NCI-H146 (cell line): ENCODE measurements around the gene PADI3.
"Not testable (repeated sequence)": the region's sequence is repeated elsewhere in the genome, so short reads cannot be mapped to it uniquely, and the experiment has no call there.

Source experiments
- DNase-seq: peaks from one replicate; lab custom pipeline; 2025; lab: John Stamatoyannopoulos, UW

The PADI3 gene

GRCh38 chr1:17305576-17306095 is 56.7 kb downstream of the PADI3 start:
- no peak for DNase-seq

DNA sequence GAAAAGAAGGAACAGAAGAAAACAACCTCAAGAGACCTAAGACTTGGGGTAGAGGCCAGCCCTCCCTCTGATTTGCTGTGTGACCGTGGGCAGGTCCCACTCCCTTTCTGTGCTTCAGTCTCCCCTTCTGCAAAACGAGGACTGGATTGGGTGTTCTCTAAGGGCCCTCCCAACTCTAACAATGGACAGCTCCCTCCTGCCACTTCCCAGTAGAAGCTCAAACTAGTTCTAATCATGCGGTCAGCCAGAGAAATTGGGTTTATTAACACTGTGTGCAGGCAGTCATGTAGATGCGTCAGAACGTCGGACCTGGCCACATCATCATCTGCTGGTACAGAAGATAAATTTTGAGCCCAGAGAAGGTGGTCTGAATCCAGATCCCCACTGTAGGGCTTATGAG is 57.5 kb downstream of the PADI3 start:
- DNase-seq: no peak

DNA sequence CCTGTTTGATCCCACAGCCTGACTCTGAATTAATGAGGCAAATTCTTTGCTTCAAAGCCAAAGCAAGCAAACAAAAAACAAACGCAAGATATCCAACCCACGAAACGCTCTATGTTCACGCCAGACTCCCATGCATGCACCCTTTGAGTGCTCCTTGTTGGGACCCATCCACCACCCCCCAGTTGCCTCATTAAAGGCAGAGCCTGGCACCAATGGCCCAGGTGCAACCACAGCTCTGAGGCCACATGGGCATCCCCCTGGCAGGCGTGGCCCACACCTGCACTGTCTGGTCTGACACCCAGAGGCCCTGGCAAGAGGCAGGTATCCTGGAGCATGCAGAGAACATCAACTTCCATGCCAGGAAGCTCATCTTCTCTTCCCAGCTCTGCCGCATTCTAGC is 58.0 kb downstream of the PADI3 start:
- no peak for DNase-seq

- no peak for DNase-seq
Measured at GRCh38 chr1:17307329-17307728, 58.4 kb downstream of the PADI3 start.

DNA sequence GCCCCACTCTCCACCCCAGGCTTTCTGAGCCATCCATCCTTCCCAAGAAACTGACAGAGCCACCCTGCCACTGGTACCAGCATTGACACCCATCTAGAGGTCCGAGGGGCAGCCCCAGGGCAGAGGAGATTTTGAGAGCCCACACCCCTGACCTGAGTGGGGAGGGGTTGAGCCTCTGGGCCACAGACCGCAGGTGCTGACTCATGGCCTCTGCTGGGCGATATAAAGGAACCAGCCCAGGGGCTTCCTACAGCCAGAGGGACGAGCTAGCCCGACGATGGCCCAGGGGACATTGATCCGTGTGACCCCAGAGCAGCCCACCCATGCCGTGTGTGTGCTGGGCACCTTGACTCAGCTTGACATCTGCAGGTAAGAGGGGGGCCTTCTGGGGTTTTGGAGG is 59.0 kb downstream of the PADI3 start, which contains the start of gene PADI4:
Gene PADI4 (plus strand): TSS at position 252 of the 400 bp plus-strand sequence. CDS start 26 bp downstream, at position 278.
- no peak for DNase-seq

- DNase-seq: no peak
Measured at GRCh38 chr1:17308593-17308992, 59.7 kb downstream of the PADI3 start.

DNA sequence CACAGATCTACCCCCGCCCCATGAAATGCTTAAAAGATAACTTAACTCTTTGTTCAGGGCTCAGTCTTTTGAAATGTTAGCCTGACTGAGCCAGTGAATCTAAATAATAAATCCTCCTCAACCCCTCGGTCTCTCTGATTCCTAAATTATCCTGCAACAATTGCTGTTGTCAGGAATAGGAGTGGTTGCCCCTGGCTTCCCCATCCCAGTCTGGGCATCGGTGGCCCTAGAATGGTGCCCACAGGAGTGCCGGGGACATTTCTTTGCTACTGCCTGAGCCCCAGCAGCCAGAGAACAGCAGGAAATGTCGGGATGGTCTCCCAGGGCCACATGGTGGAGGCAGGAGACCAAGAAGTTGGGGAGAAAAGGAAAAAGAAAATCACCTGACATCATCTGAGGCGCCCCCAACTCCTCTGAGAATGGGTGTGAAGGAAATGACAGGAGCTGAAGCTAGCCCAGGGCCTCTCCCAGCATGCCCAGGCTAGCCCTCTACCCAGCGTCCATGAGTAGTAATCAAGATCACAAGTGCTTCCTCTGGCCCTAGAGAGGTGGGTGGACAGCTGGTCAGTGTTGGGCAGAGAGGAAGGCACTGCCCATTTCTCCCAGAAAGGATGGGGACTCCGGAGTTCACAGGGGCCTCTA is 60.6 kb downstream of the PADI3 start:
- DNase-seq: no peak

DNA sequence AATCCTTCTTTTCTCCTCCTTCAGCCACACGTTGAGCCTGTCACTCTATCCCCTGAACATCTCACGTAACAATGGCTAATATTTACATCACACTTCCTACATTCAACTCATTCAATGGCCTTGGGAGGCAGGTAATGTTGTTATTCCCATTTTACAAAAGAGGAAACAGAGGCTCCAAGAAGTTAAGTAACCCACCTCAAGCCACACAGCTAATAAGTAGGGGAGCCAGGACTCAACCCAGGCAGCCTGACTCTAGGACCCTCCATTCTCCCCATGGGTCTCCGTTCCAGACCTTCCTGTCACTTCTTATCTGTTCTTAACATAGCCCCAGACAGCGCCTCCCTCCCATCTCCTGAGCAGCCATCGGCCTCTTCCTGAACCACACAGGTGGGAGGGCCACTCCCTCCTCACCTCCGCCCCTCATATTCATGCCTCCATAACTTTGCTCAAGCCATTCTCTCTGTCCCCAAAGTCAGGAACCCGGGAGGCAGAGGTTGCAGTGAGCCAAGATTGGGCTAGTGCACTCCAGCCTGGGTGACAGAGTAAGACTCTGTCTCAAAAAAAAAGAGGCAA is 61.3 kb downstream of the PADI3 start:
- DNase-seq: no peak

- no peak for DNase-seq
Measured at GRCh38 chr1:17313530-17314309, 64.8 kb downstream of the PADI3 start.

GRCh38 chr1:17314491-17314971 is 65.6 kb downstream of the PADI3 start:
- no peak for DNase-seq

DNA sequence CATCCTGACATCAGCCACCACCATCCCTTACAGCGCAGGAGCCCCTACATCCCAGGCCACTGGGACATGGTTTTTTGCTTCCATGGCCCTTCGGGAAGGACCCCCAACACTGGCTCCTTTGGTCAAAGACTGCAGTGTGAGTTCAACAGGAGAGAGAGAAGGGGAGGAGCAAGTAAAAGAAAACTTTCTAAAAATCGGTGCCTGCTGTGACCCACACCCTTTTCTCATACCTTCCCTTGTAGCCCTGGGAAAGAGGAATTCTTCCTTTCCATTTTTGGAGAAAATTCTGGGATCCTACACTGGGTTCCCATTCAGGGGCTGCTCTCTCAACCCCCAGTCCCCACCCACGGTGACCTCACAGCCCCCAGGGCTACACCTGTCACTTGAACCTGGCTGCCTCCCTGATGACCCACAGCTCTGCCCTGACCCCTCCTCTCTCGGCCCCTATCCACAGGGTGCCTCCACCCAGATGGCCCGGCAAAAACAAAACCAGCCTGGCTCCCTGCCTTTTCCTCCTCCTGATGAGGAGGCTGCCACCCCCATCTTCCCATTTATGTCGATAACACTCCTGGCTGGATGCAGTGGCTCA is 66.7 kb downstream of the PADI3 start:
- DNase-seq: no peak

- no peak for DNase-seq
Measured at GRCh38 chr1:17316704-17317103, 67.8 kb downstream of the PADI3 start.

DNA sequence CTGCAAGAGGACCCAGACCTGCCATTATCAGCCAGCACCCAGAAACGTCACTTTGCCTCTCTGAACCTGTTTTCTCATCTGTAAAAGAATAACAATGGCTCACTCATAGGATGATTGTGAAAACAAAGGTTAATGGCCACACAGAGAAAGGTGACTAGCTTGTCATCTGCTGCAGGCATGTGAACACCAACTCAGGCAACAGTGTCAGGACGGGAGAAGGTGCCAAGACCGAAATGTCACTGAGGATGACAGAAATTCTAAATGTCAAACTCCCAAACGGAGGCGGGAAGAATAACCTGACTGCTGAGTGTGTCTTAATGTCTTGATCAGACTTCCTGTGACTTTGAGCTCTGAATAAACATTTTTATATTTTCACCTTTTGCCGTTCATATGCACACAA is 69.4 kb downstream of the PADI3 start:
- DNase-seq: no peak

GRCh38 chr1:17319561-17320350 is 70.9 kb downstream of the PADI3 start:
- DNase-seq: no peak

- DNase-seq: not testable (repeated sequence)
Measured at GRCh38 chr1:17321857-17322390, 73.0 kb downstream of the PADI3 start.

- no peak for DNase-seq
Measured at GRCh38 chr1:17328855-17329254, 80.0 kb downstream of the PADI3 start.

DNA sequence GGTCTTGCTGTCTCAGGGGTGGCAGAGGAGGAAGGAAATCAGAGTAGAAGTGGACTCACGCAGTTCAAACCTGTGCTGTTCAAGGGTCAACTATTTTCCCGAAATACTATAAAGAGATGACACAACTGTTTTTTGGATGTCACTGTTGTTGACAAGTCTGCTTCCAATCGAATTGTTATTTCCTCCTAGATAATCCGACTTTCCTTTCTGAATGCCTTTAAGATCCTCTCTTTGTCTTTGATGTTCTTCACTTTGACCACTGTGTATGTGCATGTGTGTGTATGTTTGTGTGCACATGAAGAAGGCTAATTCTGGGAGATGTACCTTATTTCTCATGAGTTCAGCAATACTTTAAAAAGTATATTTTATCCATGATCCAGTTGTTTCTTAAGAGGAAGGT is 80.7 kb downstream of the PADI3 start:
- DNase-seq: no peak

- DNase-seq: no peak
Measured at GRCh38 chr1:17330856-17331255, 82.0 kb downstream of the PADI3 start.

GRCh38 chr1:17333081-17333480 is 84.2 kb downstream of the PADI3 start:
- DNase-seq: no peak
